Activated CD8-positive, alpha-beta memory T cell treated with anti-CD3 and anti-CD28 coated beads, Interleukin-2, amount 10 ng/mL, durations not matched to agents 7 days and 5 days (primary cell): ENCODE data around the gene ZMIZ1. TPM values are rescaled to one million over a fixed set of nuclear protein-coding genes. Genes with fewer than 3 reads are reported as not detected.
"Not testable (repeated sequence)": the region's sequence is repeated elsewhere in the genome, so short reads cannot be mapped to it uniquely, and the experiment has no call there.

Source experiments
- ATAC-seq: fragments of 150-1000 bp; cut with Tn5 transposase; one replicate; pipeline ENCODE4 v1.10.0; 2021; ENCODE audit warnings: moderate library complexity
- CTCF ChIA-PET: fragments of 350-600 bp; sonication (Branson Sonifier 250); formaldehyde crosslinking; loops from one replicate; lab custom pipeline; 2021; ENCODE audit warnings: antibody characterized with exemption; lab: Charles Lee
- DNase-seq: peaks from one replicate; pipeline ENCODE4 v3.0.0-alpha.2; 2020
- H3K27ac Mint-ChIP-seq: one replicate; pipeline ENCODE4 v1.8.0; 2021; ENCODE audit warnings: mild to moderate bottlenecking, mixed read lengths
- H3K27me3 Mint-ChIP-seq: one replicate; pipeline ENCODE4 v1.8.0; 2021; ENCODE audit warnings: mixed read lengths
- H3K36me3 Mint-ChIP-seq: one replicate; pipeline ENCODE4 v1.8.0; 2021; ENCODE audit warnings: mild to moderate bottlenecking, mixed read lengths
- H3K4me1 Mint-ChIP-seq: one replicate; pipeline ENCODE4 v1.8.0; 2021; ENCODE audit warnings: mixed read lengths
- H3K4me3 Mint-ChIP-seq: one replicate; pipeline ENCODE4 v1.8.0; 2021; ENCODE audit warnings: mild to moderate bottlenecking, moderate library complexity, mixed read lengths
- H3K9me3 Mint-ChIP-seq: one replicate; pipeline ENCODE4 v1.8.0; 2022; ENCODE audit warnings: low read depth, mixed read lengths
- total RNA-seq, 2 experiments: library from RNA; stranded (reverse); gene quantifications; one replicate each; pipeline ENCODE4 v1.2.3, GENCODE V29; 2021

Gene ZMIZ1
- total RNA-seq, 2 experiments from 2014 or later = 52.7 to 71.5 TPM

GRCh38 chr10:79026341-79026761 is 42.4 kb upstream of the ZMIZ1 start:
- ATAC-seq (no peak), DNase-seq (no peak)
- no peaks in the 10 kb centered on the region for H3K9me3 Mint-ChIP-seq
- no peaks in the 10 kb centered on the region for H3K36me3 Mint-ChIP-seq
- H3K27me3 Mint-ChIP-seq = peaks cover 5% of the 10 kb centered on the region
- H3K27ac Mint-ChIP-seq = no peak overlapping the region
- CTCF ChIA-PET = interaction anchor here (0.9 kb wide), 1 partner anchor 169 kb away, joined by 3 read pairs; no protein-coding TSS in a partner anchor
- no peak overlapping the region for H3K4me3 Mint-ChIP-seq
- peaks cover 26% of the 10 kb centered on the region for H3K4me1 Mint-ChIP-seq

GRCh38 chr10:79026806-79027146 is 42.0 kb upstream of the ZMIZ1 start:
- H3K9me3 Mint-ChIP-seq = no peaks in the 10 kb centered on the region
- no peak overlapping the region for H3K4me3 Mint-ChIP-seq
- CTCF ChIA-PET = interaction anchor here (0.9 kb wide), 1 partner anchor 169 kb away, joined by 3 read pairs; no protein-coding TSS in a partner anchor
- DNase-seq (no peak), ATAC-seq (no peak)
- peaks cover 5% of the 10 kb centered on the region for H3K27me3 Mint-ChIP-seq
- no peak overlapping the region for H3K27ac Mint-ChIP-seq
- peaks cover 26% of the 10 kb centered on the region for H3K4me1 Mint-ChIP-seq
- no peaks in the 10 kb centered on the region for H3K36me3 Mint-ChIP-seq

- DNase-seq (peak; percentile 61), ATAC-seq (peak; percentile 68)
- CTCF ChIA-PET = interaction anchor here (1.2 to 1.4 kb wide), 2 partner anchors 9 to 19 kb away, joined by 3 to 6 read pairs; no protein-coding TSS in a partner anchor
- Mint-ChIP-seq H3K27me3 (peaks cover 5% of the 10 kb centered on the region), H3K9me3 (no peaks in the 10 kb centered on the region), H3K27ac (no peak overlapping the region), H3K4me3 (no peak overlapping the region), H3K4me1 (peaks cover 26% of the 10 kb centered on the region), H3K36me3 (no peaks in the 10 kb centered on the region)
Observed at GRCh38 chr10:79027147-79028055, 41.4 kb upstream of the ZMIZ1 start.

GRCh38 chr10:79028056-79028430 is 40.7 kb upstream of the ZMIZ1 start:
- DNase-seq (no peak), ATAC-seq (no peak)
- no peaks in the 10 kb centered on the region for H3K9me3 Mint-ChIP-seq
- no peaks in the 10 kb centered on the region for H3K36me3 Mint-ChIP-seq
- no peak overlapping the region for H3K4me3 Mint-ChIP-seq
- H3K4me1 Mint-ChIP-seq = peaks cover 26% of the 10 kb centered on the region
- H3K27ac Mint-ChIP-seq = no peak overlapping the region
- H3K27me3 Mint-ChIP-seq = peaks cover 5% of the 10 kb centered on the region
- CTCF ChIA-PET = interaction anchor here (1.2 to 1.4 kb wide), 2 partner anchors 9 to 19 kb away, joined by 3 to 6 read pairs; no protein-coding TSS in a partner anchor

GRCh38 chr10:79028451-79029010 is 40.2 kb upstream of the ZMIZ1 start:
- no peaks in the 10 kb centered on the region for H3K36me3 Mint-ChIP-seq
- no peaks in the 10 kb centered on the region for H3K9me3 Mint-ChIP-seq
- peaks cover 26% of the 10 kb centered on the region for H3K4me1 Mint-ChIP-seq
- peaks cover 5% of the 10 kb centered on the region for H3K27me3 Mint-ChIP-seq
- no peak overlapping the region for H3K4me3 Mint-ChIP-seq
- no peak overlapping the region for H3K27ac Mint-ChIP-seq
- no peak for DNase-seq
- CTCF ChIA-PET = interaction anchor here (1.2 to 1.4 kb wide), 2 partner anchors 8 to 20 kb away, joined by 3 to 6 read pairs; no protein-coding TSS in a partner anchor
- no peak for ATAC-seq

- Mint-ChIP-seq H3K27ac (no peak overlapping the region), H3K4me3 (no peak overlapping the region), H3K4me1 (peaks cover 26% of the 10 kb centered on the region), H3K27me3 (peaks cover 5% of the 10 kb centered on the region), H3K9me3 (no peaks in the 10 kb centered on the region), H3K36me3 (no peaks in the 10 kb centered on the region)
- DNase-seq (no peak), ATAC-seq (no peak)
- CTCF ChIA-PET = no interaction called here
Observed at GRCh38 chr10:79029478-79030390, 39.0 kb upstream of the ZMIZ1 start.

- no peaks in the 10 kb centered on the region for H3K9me3 Mint-ChIP-seq
- peaks cover 19% of the 10 kb centered on the region for H3K4me1 Mint-ChIP-seq
- H3K36me3 Mint-ChIP-seq = no peaks in the 10 kb centered on the region
- CTCF ChIA-PET = no interaction called here
- ATAC-seq (no peak), DNase-seq (no peak)
- H3K27me3 Mint-ChIP-seq = peaks cover 5% of the 10 kb centered on the region
- H3K4me3 Mint-ChIP-seq = no peak overlapping the region
- no peak overlapping the region for H3K27ac Mint-ChIP-seq
Observed at GRCh38 chr10:79030705-79031104, 38.1 kb upstream of the ZMIZ1 start.

- DNase-seq (no peak), ATAC-seq (no peak)
- CTCF ChIA-PET = no interaction called here
- H3K27me3 Mint-ChIP-seq = peaks cover 5% of the 10 kb centered on the region
- no peaks in the 10 kb centered on the region for H3K9me3 Mint-ChIP-seq
- H3K36me3 Mint-ChIP-seq = no peaks in the 10 kb centered on the region
- H3K4me1 Mint-ChIP-seq = peaks cover 14% of the 10 kb centered on the region
- H3K27ac Mint-ChIP-seq = no peak overlapping the region
- no peak overlapping the region for H3K4me3 Mint-ChIP-seq
Observed at GRCh38 chr10:79031723-79032122, 37.0 kb upstream of the ZMIZ1 start.

- Mint-ChIP-seq H3K4me1 (no peaks in the 10 kb centered on the region), H3K4me3 (no peak overlapping the region), H3K9me3 (no peaks in the 10 kb centered on the region), H3K27ac (no peak overlapping the region), H3K36me3 (no peaks in the 10 kb centered on the region), H3K27me3 (peaks cover 5% of the 10 kb centered on the region)
- ATAC-seq = no peak
- CTCF ChIA-PET = no interaction called here
- no peak for DNase-seq
Observed at GRCh38 chr10:79034271-79034876, 34.4 kb upstream of the ZMIZ1 start.

- not testable (repeated sequence) for H3K9me3 Mint-ChIP-seq, ATAC-seq, H3K4me1 Mint-ChIP-seq, H3K36me3 Mint-ChIP-seq, DNase-seq, H3K4me3 Mint-ChIP-seq, H3K27ac Mint-ChIP-seq
- peaks cover 12% of the 10 kb centered on the region for H3K27me3 Mint-ChIP-seq
- CTCF ChIA-PET = interaction anchor here (1.0 kb wide), 1 partner anchor 8 kb away, joined by 3 read pairs; no protein-coding TSS in a partner anchor
Observed at GRCh38 chr10:79036416-79036815, 32.4 kb upstream of the ZMIZ1 start.

- CTCF ChIA-PET = interaction anchor here (0.7 kb wide), 1 partner anchor 13 kb away, joined by 3 read pairs; no protein-coding TSS in a partner anchor
- ATAC-seq (no peak), DNase-seq (no peak)
- Mint-ChIP-seq H3K9me3 (no peaks in the 10 kb centered on the region), H3K27ac (no peak overlapping the region), H3K4me3 (no peak overlapping the region), H3K4me1 (no peaks in the 10 kb centered on the region), H3K36me3 (no peaks in the 10 kb centered on the region), H3K27me3 (peaks cover 20% of the 10 kb centered on the region)
Observed at GRCh38 chr10:79038104-79038840, 30.5 kb upstream of the ZMIZ1 start.

GRCh38 chr10:79038841-79039201 is 29.9 kb upstream of the ZMIZ1 start:
- Mint-ChIP-seq H3K4me3 (no peak overlapping the region), H3K27ac (no peak overlapping the region), H3K4me1 (no peaks in the 10 kb centered on the region), H3K9me3 (no peaks in the 10 kb centered on the region), H3K27me3 (peaks cover 20% of the 10 kb centered on the region), H3K36me3 (no peaks in the 10 kb centered on the region)
- CTCF ChIA-PET = interaction anchor here (0.6 kb wide), 1 partner anchor 163 kb away, joined by 3 read pairs; no protein-coding TSS in a partner anchor
- ATAC-seq = no peak
- no peak for DNase-seq
